GM10248 (cell line): Measurements from ENCODE around the gene SYMPK.
A peak's percentile ranks its signal among the peaks of the same experiment; 100 is the strongest.

Experiments
- CTCF ChIA-PET: fragments of 300-600 bp; sonication (Branson Sonifier 250); formaldehyde crosslinking; extraction: SDS; loops from one replicate; lab custom pipeline; 2021; ENCODE audit warnings: antibody characterized with exemption; lab: Yijun Ruan, JAX
- POLR2A ChIA-PET: fragments of 350-650 bp; sonication (Branson Sonifier 250); formaldehyde crosslinking; extraction: SDS; loops from one replicate; lab custom pipeline; 2020; ENCODE audit warnings: antibody characterized with exemption; lab: Yijun Ruan, JAX
- DNase-seq: peaks from one replicate; pipeline ENCODE4 v3.0.0; 2012; ENCODE audit errors: extremely low spot score
- CTCF ChIP-seq: IDR thresholded peaks from 2 replicates; pipeline ENCODE4 v1.5.1; 2012; ENCODE audit warnings: mild to moderate bottlenecking, low read depth; ENCODE audit errors: extremely low read depth, missing control alignments, control extremely low read depth

Gene SYMPK

GRCh38 chr19:45878043-45878794, 15.3 kb upstream of the SYMPK start:
- no peak for DNase-seq
- ChIA-PET POLR2A (no interaction called here), CTCF (interaction anchor here (1.3 to 8.7 kb wide), 3 partner anchors 14 to 62 kb away, joined by 4 to 152 read pairs (median 5); partner anchors contain the start of genes FOXA3 and SYMPK)
- no peak for TF ChIP-seq CTCF

GRCh38 chr19:45876411-45877197, 13.7 kb upstream of the SYMPK start:
- ChIA-PET CTCF (interaction anchor here (1.3 to 3.1 kb wide), 2 partner anchors 12 kb away, joined by 4 to 13 read pairs; partner anchors contain the start of genes FOXA3 and SYMPK), POLR2A (no interaction called here)
- DNase-seq: peak; percentile 75
- no peak for TF ChIP-seq CTCF

- ChIA-PET POLR2A (no interaction called here), CTCF (interaction anchor here (3.1 kb wide), 1 partner anchor 12 kb away, joined by 13 read pairs; the partner anchor contains the start of genes FOXA3 and SYMPK)
- TF ChIP-seq CTCF: no peak
- no peak for DNase-seq
Observed at GRCh38 chr19:45876161-45876410, 13.1 kb upstream of the SYMPK start.

GRCh38 chr19:45874620-45874966, 11.6 kb upstream of the SYMPK start:
- TF ChIP-seq CTCF: no peak
- no peak for DNase-seq
- CTCF ChIA-PET: interaction anchor here (1.0 to 3.1 kb wide), 2 partner anchors 8 to 10 kb away, joined by 3 to 13 read pairs; partner anchors contain the start of genes FOXA3 and SYMPK
- POLR2A ChIA-PET: no interaction called here

- TF ChIP-seq CTCF: no peak
- CTCF ChIA-PET: interaction anchor here (1.0 to 3.1 kb wide), 4 partner anchors 9 kb away, joined by 3 to 13 read pairs (median 6); partner anchors contain the start of genes FOXA3 and SYMPK
- POLR2A ChIA-PET: no interaction called here
- DNase-seq: no peak
Observed at GRCh38 chr19:45873219-45873772, 10.3 kb upstream of the SYMPK start.
